GM06990 (cell line): ENCODE results near the gene TBC1D10A.

Experiments used
- DNase-seq: peaks from one replicate; pipeline ENCODE4 v3.0.0-alpha.2; 2011; ENCODE audit not compliant: insufficient read length; ENCODE audit errors: extremely low read depth
- H3K27me3 ChIP-seq: replicated peaks from 2 replicates; pipeline ENCODE4 v1.6.0; 2011; ENCODE audit warnings: low read length; ENCODE audit not compliant: control insufficient read depth, insufficient read depth
- H3K36me3 ChIP-seq: 2 replicates; pipeline ENCODE4 v1.5.1; 2011; ENCODE audit warnings: low read length; ENCODE audit not compliant: control insufficient read depth, insufficient read depth
- H3K4me3 ChIP-seq: replicated peaks from 2 replicates; pipeline ENCODE4 v1.5.1; 2011; ENCODE audit warnings: low read depth, mild to moderate bottlenecking, control low read depth, low read length
- CTCF ChIP-seq: IDR thresholded peaks from 2 replicates; pipeline ENCODE4 v1.5.1; 2011; ENCODE audit warnings: low read length, control low read depth, mild to moderate bottlenecking, inconsistent platforms; ENCODE audit not compliant: insufficient read depth, poor library complexity, severe bottlenecking

Gene TBC1D10A

GRCh38 chr22:30279046-30279788 is 47.5 kb downstream of the TBC1D10A start:
- H3K36me3 ChIP-seq = no peaks in the 10 kb centered on the region
- no peak for DNase-seq
- H3K4me3 ChIP-seq = no peak overlapping the region
- TF ChIP-seq CTCF = no peak
- H3K27me3 ChIP-seq = no peaks in the 10 kb centered on the region; the same call in 1 of the 2 replicates

- Histone ChIP-seq H3K4me3 (no peak overlapping the region), H3K27me3 (no peaks in the 10 kb centered on the region; the same call in 1 of the 2 replicates), H3K36me3 (no peaks in the 10 kb centered on the region)
- TF ChIP-seq CTCF = no peak
- DNase-seq = no peak
Observed at GRCh38 chr22:30277547-30278344, 49.0 kb downstream of the TBC1D10A start.

GRCh38 chr22:30276039-30276438 is 50.7 kb downstream of the TBC1D10A start:
- Histone ChIP-seq H3K4me3 (no peak overlapping the region), H3K36me3 (no peaks in the 10 kb centered on the region; the same call in 1 of the 2 replicates), H3K27me3 (no peaks in the 10 kb centered on the region; the same call in 1 of the 2 replicates)
- no peak for DNase-seq
- no peak for TF ChIP-seq CTCF

GRCh38 chr22:30275625-30276024 is 51.1 kb downstream of the TBC1D10A start:
- Histone ChIP-seq H3K4me3 (no peak overlapping the region), H3K27me3 (no peaks in the 10 kb centered on the region; the same call in 1 of the 2 replicates), H3K36me3 (no peaks in the 10 kb centered on the region; the same call in none of the 2 replicates)
- DNase-seq = no peak
- TF ChIP-seq CTCF = no peak

- Histone ChIP-seq H3K27me3 (no peaks in the 10 kb centered on the region; the same call in 1 of the 2 replicates), H3K4me3 (no peak overlapping the region), H3K36me3 (no peaks in the 10 kb centered on the region; the same call in none of the 2 replicates)
- no peak for DNase-seq
- TF ChIP-seq CTCF = no peak
Observed at GRCh38 chr22:30274437-30274812, 52.3 kb downstream of the TBC1D10A start.
